ENCODE measurements around the gene TLX2.
"Not testable (repeated sequence)": the region's sequence is repeated elsewhere in the genome, so short reads cannot be mapped to it uniquely, and the experiment has no call there.

Gene TLX2

GRCh38 chr2:74514368-74515270 lies at the start of gene TLX2:
TSS of gene TLX2 (plus strand) at chr2:74514450. CDS start at chr2:74514807, 357 bp downstream.
- DNase-seq: no peak

- DNase-seq: not testable (repeated sequence)
Observed at GRCh38 chr2:74470742-74471141, 43.5 kb upstream of the TLX2 start.

- DNase-seq: no peak
Observed at GRCh38 chr2:74471332-74472065, 42.8 kb upstream of the TLX2 start.

GRCh38 chr2:74472086-74472944 lies 41.9 kb upstream of the TLX2 start, which contains the start of gene MRPL53:
TSS of gene MRPL53 (minus strand) at chr2:74472680. CDS start at chr2:74472660, 20 bp downstream.
- peak; percentile 95 for DNase-seq

GRCh38 chr2:74472945-74473258 lies 41.3 kb upstream of the TLX2 start:
- no peak for DNase-seq

GRCh38 chr2:74474481-74474880 lies 39.8 kb upstream of the TLX2 start:
- no peak for DNase-seq

GRCh38 chr2:74474899-74475298 lies 39.4 kb upstream of the TLX2 start:
- no peak for DNase-seq

GRCh38 chr2:74481431-74481830 lies 32.8 kb upstream of the TLX2 start:
- no peak for DNase-seq

GRCh38 chr2:74481961-74482800 lies 32.1 kb upstream of the TLX2 start:
- DNase-seq: peak; percentile 53

- peak; percentile 97 for DNase-seq
Observed at GRCh38 chr2:74482801-74483674, 31.2 kb upstream of the TLX2 start, which contains the start of the genes CCDC142 and TTC31. TSS of gene CCDC142 (minus strand) at chr2:74482998. CDS start at chr2:74482837, 161 bp downstream. TSS of gene TTC31 (plus strand) at chr2:74483081. CDS start at chr2:74483096, 15 bp downstream.

GRCh38 chr2:74483675-74484164 lies 30.5 kb upstream of the TLX2 start:
- DNase-seq: not testable (repeated sequence)

- DNase-seq: no peak
Observed at GRCh38 chr2:74486141-74486540, 28.1 kb upstream of the TLX2 start.

- no peak for DNase-seq
Observed at GRCh38 chr2:74488643-74489481, 25.4 kb upstream of the TLX2 start.

GRCh38 chr2:74489906-74490305 lies 24.3 kb upstream of the TLX2 start:
- DNase-seq: no peak

GRCh38 chr2:74491648-74492544 lies 22.4 kb upstream of the TLX2 start:
- DNase-seq: no peak

GRCh38 chr2:74493546-74493945 lies 20.7 kb upstream of the TLX2 start:
- DNase-seq: no peak

- no peak for DNase-seq
Observed at GRCh38 chr2:74495440-74495839, 18.8 kb upstream of the TLX2 start.

GRCh38 chr2:74496997-74497776 lies 17.1 kb upstream of the TLX2 start:
- DNase-seq: no peak
